ENCODE measurements around the gene STARD3. TPM values are rescaled to one million over a fixed set of nuclear protein-coding genes. Genes with fewer than 3 reads are reported as not detected.
"Not testable (repeated sequence)": the region's sequence is repeated elsewhere in the genome, so short reads cannot be mapped to it uniquely, and the experiment has no call there.

Gene STARD3
- polyA plus RNA-seq, 10 donors, result 27.5 to 41.4 (median 31.6) TPM

GRCh38 chr17:39687546-39688474 lies 50.9 kb downstream of the STARD3 start, which contains the start of gene PGAP3:
Gene PGAP3 (minus strand): TSS chr17:39688057. CDS start chr17:39688014, 43 bp downstream.
- peak; percentile 92 to 98 (median 92) for DNase-seq

GRCh38 chr17:39688475-39688835 lies 51.5 kb downstream of the STARD3 start:
- DNase-seq, result no peak

- DNase-seq, result no peak
These were observed 52.0 kb downstream of the STARD3 start for GRCh38 chr17:39688945-39689344.

- DNase-seq, result no peak
These were observed 57.6 kb downstream of the STARD3 start for GRCh38 chr17:39694593-39694992.

- DNase-seq, result no peak
These were observed 58.1 kb downstream of the STARD3 start for GRCh38 chr17:39695089-39695474.

GRCh38 chr17:39696731-39697130 lies 59.8 kb downstream of the STARD3 start:
- DNase-seq, result no peak

GRCh38 chr17:39697961-39698360 lies 61.0 kb downstream of the STARD3 start:
- no peak for DNase-seq

GRCh38 chr17:39699157-39699817 lies 62.3 kb downstream of the STARD3 start:
- DNase-seq, result not testable (repeated sequence)

GRCh38 chr17:39699818-39700147 lies 62.8 kb downstream of the STARD3 start, which contains the start of gene ERBB2:
Gene ERBB2 (plus strand): TSS chr17:39700064. CDS start chr17:39700239, 175 bp downstream.
- DNase-seq, result peak; percentile 74 to 92 (median 83)

- peak; percentile 49 to 91 (median 74) for DNase-seq
These were observed 63.4 kb downstream of the STARD3 start for GRCh38 chr17:39700148-39700987.

GRCh38 chr17:39701012-39701783 lies 64.3 kb downstream of the STARD3 start:
- DNase-seq, result no peak

GRCh38 chr17:39701784-39702422 lies 65.0 kb downstream of the STARD3 start:
- no peak for DNase-seq

- DNase-seq, result no peak
These were observed 66.3 kb downstream of the STARD3 start for GRCh38 chr17:39702901-39703893.

GRCh38 chr17:39703913-39704312 lies 67.0 kb downstream of the STARD3 start:
- no peak for DNase-seq

GRCh38 chr17:39704821-39705551 lies 68.0 kb downstream of the STARD3 start:
- no peak for DNase-seq

- no peak for DNase-seq
These were observed 68.9 kb downstream of the STARD3 start for GRCh38 chr17:39705786-39706348.

GRCh38 chr17:39706383-39706782 lies 69.4 kb downstream of the STARD3 start:
- DNase-seq, result no peak

- DNase-seq, result no peak
These were observed 70.0 kb downstream of the STARD3 start for GRCh38 chr17:39706921-39707337.
